Measurements from ENCODE around the gene RRP8.

The RRP8 gene

DNA sequence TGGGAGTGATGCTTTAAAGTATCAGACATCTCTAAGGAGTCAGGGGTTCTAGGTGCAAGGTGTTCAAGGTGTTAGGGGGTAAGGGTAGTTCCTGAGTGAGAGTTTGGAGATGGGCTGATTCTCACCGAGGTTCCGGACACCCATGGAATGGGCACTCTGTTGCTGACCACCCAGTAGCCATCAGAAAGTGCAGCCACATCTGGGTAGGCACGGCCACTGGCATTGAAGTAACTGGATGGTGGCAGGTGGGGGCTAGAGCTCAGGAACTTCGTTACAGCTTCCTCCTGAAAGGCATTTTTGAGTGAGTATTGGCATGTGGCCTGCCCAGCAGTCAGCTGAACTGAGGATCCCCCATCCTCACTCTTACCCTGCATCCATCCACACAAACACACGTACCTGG, 11.6 kb upstream of the RRP8 start:
- TF ChIP-seq POLR2A (IDR thresholded peaks at IDR 0.05; ENCODE audit: low read depth, low read length) (no peak), TAF1 (IDR thresholded peaks at IDR 0.05; ENCODE audit: borderline replicate concordance, low read depth, low read length) (no peak), POLR2AphosphoS5 (IDR thresholded peaks at IDR 0.05; ENCODE audit: low read depth, low read length) (no peak)
- FAIRE-seq (no peak), DNase-seq (ENCODE audit: insufficient read length) (no peak)

DNA sequence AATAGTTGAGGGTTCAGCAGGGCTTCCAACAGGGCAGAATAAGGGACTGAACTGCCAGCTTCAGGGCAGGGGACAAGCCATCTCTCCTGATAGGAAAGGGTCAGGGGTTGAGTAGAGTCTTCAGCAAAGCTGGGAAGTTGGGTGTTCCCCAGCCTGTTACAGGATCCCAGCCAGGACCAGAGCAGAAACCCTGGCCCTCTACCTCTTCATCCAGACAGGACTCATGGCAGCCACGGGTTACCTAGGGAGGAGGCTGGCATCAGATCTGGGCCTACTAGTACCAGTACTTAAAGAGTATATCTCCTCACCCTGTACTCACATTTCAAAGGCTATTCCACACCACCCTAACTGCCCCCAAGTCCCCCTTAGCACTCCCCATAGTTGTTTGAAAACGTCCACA, 11.0 kb upstream of the RRP8 start:
- FAIRE-seq (no peak), DNase-seq (ENCODE audit: insufficient read length) (no peak)
- no peak for TF ChIP-seq TAF1 (IDR thresholded peaks at IDR 0.05; ENCODE audit: borderline replicate concordance, low read depth, low read length)
- no peak for TF ChIP-seq POLR2AphosphoS5 (IDR thresholded peaks at IDR 0.05; ENCODE audit: low read depth, low read length)
- no peak for TF ChIP-seq POLR2A (IDR thresholded peaks at IDR 0.05; ENCODE audit: low read depth, low read length)

DNA sequence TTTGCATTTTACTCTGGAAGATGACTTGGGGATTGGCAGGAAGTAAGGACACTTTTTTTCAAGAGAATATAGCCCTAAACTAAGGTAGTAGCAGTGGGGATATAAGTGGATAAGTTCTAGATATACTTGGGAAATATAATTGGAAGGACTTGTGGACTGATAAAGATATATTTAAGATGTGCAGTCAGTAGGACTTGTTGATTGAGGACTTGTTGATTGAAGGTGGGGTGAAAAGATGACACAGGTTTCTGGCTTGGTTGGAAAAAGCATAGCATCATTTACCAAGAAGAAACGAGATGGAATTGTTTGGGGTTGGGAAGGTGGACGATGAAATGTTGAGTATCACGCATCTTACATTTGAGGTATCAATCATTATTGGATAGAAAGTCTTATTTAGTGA, 10.1 kb upstream of the RRP8 start:
- no peak for TF ChIP-seq POLR2A (IDR thresholded peaks at IDR 0.05; ENCODE audit: low read depth, low read length)
- TF ChIP-seq TAF1 (IDR thresholded peaks at IDR 0.05; ENCODE audit: borderline replicate concordance, low read depth, low read length), result no peak
- no peak for TF ChIP-seq POLR2AphosphoS5 (IDR thresholded peaks at IDR 0.05; ENCODE audit: low read depth, low read length)

GRCh38 chr11:6612213-6613041, 9.0 kb upstream of the RRP8 start, which contains the start of gene TAF10:
TAF10 (minus strand) TSS chr11:6612216; CDS start chr11:6612189, 27 bp downstream.
- DNase-seq (ENCODE audit: insufficient read length), result peak; percentile 82
- peak; percentile 100 for FAIRE-seq
- TF ChIP-seq POLR2A (IDR thresholded peaks at IDR 0.05; ENCODE audit: low read depth, low read length) (peak; percentile 95), TAF1 (IDR thresholded peaks at IDR 0.05; ENCODE audit: borderline replicate concordance, low read depth, low read length) (0 out of 2 replicates have a peak, but pooled peaks have one; percentile 17), POLR2AphosphoS5 (IDR thresholded peaks at IDR 0.05; ENCODE audit: low read depth, low read length) (peak; percentile 96)

More for the DNA sequence above, 10.1 kb upstream of the RRP8 start:
- FAIRE-seq (no peak), DNase-seq (ENCODE audit: insufficient read length) (no peak)

DNA sequence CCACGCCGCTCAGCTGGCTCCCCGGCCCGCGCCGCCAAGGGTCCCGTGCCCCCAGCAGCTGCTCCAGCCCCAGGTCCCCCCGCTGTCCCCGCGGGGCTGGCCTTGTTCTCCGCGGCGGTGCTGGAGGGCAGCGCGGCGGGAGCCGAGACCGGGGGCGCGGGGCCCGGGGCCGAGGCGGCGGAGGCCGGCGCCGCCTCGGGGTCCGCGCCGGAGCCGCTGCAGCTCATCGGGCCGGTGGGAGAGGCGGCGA, 8.5 kb upstream of the RRP8 start:
- DNase-seq (ENCODE audit: insufficient read length) (no peak), FAIRE-seq (no peak)
- TF ChIP-seq POLR2AphosphoS5 (IDR thresholded peaks at IDR 0.05; ENCODE audit: low read depth, low read length), result no peak
- no peak for TF ChIP-seq TAF1 (IDR thresholded peaks at IDR 0.05; ENCODE audit: borderline replicate concordance, low read depth, low read length)
- TF ChIP-seq POLR2A (IDR thresholded peaks at IDR 0.05; ENCODE audit: low read depth, low read length), result no peak

DNA sequence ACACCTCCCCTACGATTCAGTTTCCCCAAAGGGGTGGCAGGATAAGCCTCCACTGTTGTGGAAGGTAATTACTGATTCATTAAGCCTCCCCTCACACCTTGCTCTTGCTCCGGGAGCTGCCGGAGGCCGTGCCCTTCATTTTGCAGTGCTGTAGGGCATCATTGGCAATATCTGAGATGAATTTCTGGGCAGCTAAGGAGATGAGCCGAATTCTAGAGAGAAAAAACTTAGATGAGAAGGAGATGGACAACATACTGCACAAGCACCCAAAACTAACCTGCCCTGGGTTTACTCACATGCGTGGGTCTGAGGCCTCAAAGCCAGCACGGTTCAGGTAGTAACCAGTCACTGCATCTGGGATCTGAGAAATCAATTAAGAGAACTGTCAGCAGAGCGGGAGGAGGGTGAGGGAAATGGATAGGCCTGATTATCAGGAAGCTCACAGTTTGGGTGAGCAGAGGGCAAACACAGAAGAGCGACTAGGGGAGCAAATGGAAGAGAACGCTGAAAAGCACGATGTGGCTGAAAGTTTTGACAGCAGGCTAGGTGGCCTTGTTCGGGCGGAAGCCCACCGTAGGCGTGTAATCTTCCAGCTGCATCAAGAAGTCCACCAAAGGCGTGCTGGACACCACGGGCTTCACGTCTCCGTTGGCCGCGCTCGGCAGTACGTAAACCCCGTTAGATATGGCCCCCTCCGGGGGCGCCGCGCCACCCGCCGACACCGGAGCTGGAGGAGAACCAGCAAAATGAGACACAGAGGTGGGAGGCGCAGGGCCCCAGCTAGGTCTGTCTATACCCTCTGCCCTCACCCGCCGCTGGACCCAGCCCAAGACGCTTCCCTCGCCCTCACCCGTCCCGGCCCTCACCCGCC, 7.9 kb upstream of the RRP8 start:
- DNase-seq (ENCODE audit: insufficient read length) (no peak), FAIRE-seq (no peak)
- no peak for TF ChIP-seq TAF1 (IDR thresholded peaks at IDR 0.05; ENCODE audit: borderline replicate concordance, low read depth, low read length)
- no peak for TF ChIP-seq POLR2AphosphoS5 (IDR thresholded peaks at IDR 0.05; ENCODE audit: low read depth, low read length)
- TF ChIP-seq POLR2A (IDR thresholded peaks at IDR 0.05; ENCODE audit: low read depth, low read length), result no peak

GRCh38 chr11:6610591-6610990, 7.2 kb upstream of the RRP8 start:
- DNase-seq (ENCODE audit: insufficient read length), result no peak
- TF ChIP-seq POLR2AphosphoS5 (IDR thresholded peaks at IDR 0.05; ENCODE audit: low read depth, low read length) (no peak; the same call in 1 of the 2 replicates), POLR2A (IDR thresholded peaks at IDR 0.05; ENCODE audit: low read depth, low read length) (no peak), TAF1 (IDR thresholded peaks at IDR 0.05; ENCODE audit: borderline replicate concordance, low read depth, low read length) (no peak)
- FAIRE-seq, result no peak

DNA sequence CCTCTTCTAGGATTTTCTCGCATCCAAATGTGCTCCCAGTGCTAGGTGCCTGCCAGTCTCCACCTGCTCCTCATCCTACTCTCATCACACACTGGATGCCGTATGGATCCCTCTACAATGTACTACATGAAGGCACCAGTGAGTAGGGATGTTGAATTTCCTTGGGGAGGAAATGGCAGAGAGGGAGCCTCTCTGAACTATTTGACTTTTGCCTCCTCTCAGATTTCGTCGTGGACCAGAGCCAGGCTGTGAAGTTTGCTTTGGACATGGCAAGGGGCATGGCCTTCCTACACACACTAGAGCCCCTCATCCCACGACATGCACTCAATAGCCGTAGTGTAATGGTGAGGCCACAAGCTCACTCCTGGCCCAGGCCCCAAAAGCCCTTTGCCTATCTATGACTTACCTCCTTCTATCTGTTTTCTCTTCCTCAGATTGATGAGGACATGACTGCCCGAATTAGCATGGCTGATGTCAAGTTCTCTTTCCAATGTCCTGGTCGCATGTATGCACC, 6.1 kb upstream of the RRP8 start:
- FAIRE-seq (no peak), DNase-seq (ENCODE audit: insufficient read length) (no peak)
- TF ChIP-seq TAF1 (IDR thresholded peaks at IDR 0.05; ENCODE audit: borderline replicate concordance, low read depth, low read length), result no peak
- peak; percentile 17; the same call in 1 of the 2 replicates for TF ChIP-seq POLR2A (IDR thresholded peaks at IDR 0.05; ENCODE audit: low read depth, low read length)
- no peak for TF ChIP-seq POLR2AphosphoS5 (IDR thresholded peaks at IDR 0.05; ENCODE audit: low read depth, low read length)

DNA sequence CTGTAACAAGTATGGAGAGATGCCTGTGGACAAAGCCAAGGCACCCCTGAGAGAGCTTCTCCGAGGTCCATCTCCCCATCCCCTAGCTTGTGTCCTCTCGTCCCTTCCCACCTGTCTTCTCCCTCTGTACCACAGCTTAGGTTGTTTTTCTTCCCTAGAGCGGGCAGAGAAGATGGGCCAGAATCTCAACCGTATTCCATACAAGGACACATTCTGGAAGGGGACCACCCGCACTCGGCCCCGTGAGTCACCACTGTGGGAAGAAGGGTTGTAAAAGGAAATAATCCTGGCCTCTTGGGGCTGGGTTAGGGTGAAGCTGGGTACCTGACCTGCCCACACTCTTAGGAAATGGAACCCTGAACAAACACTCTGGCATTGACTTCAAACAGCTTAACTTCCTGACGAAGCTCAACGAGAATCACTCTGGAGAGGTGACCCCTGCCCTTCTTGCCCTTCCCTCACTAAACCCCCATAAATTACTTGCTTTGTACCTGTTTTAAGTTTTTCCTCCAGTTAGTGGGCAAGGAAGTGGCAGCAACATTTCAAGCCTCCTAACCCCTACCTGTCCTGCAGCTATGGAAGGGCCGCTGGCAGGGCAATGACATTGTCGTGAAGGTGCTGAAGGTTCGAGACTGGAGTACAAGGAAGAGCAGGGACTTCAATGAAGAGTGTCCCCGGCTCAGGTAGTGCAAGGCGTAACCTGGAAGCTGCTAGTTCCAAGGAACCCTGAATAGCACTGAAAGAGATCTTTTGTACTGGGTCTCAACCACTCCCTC, 5.5 kb upstream of the RRP8 start:
- peak; percentile 22; the same call in 1 of the 2 replicates for TF ChIP-seq POLR2A (IDR thresholded peaks at IDR 0.05; ENCODE audit: low read depth, low read length)
- peak; percentile 7; the same call in 1 of the 2 replicates for TF ChIP-seq POLR2AphosphoS5 (IDR thresholded peaks at IDR 0.05; ENCODE audit: low read depth, low read length)
- TF ChIP-seq TAF1 (IDR thresholded peaks at IDR 0.05; ENCODE audit: borderline replicate concordance, low read depth, low read length), result no peak
- DNase-seq (ENCODE audit: insufficient read length) (no peak), FAIRE-seq (no peak)

- TF ChIP-seq TAF1 (IDR thresholded peaks at IDR 0.05; ENCODE audit: borderline replicate concordance, low read depth, low read length), result no peak
- TF ChIP-seq POLR2A (IDR thresholded peaks at IDR 0.05; ENCODE audit: low read depth, low read length), result no peak
- no peak for TF ChIP-seq POLR2AphosphoS5 (IDR thresholded peaks at IDR 0.05; ENCODE audit: low read depth, low read length)
- no peak for FAIRE-seq
- DNase-seq (ENCODE audit: insufficient read length), result no peak
Measured at GRCh38 chr11:6608011-6608410, 4.6 kb upstream of the RRP8 start.
